OCI-LY3 (cell line): Measurements from ENCODE around the gene ERN1.

Source experiments
- CTCF ChIP-seq: fragments of 200-600, 300-600 bp; sonication (generic); IDR thresholded peaks from 2 replicates; pipeline ENCODE4 v1.5.1; 2014; ENCODE audit warnings: antibody characterized with exemption, low read length, low read depth
- EZH2phosphoT487 ChIP-seq: fragments of 200-600 bp; shearing (Covaris generic); IDR thresholded peaks from 2 replicates; pipeline ENCODE4 v1.6.1; 2018; ENCODE audit warnings: antibody characterized with exemption, mixed run types, low read depth

- TF ChIP-seq CTCF (no peak), EZH2phosphoT487 (no peak)
Observed at GRCh38 chr17:64077379-64077778, 52.6 kb downstream of the ERN1 start.
